ENCODE data around the gene HMCN1.

HMCN1 gene

GRCh38 chr1:185803241-185803640 is 69.0 kb downstream of the HMCN1 start:
- Histone ChIP-seq H3K9me3 (ENCODE audit: control insufficient read depth, insufficient read depth, low read length) (no peaks in the 10 kb centered on the region), H3K4me1 (ENCODE audit: control insufficient read depth, insufficient read depth, low read length) (no peaks in the 10 kb centered on the region; the same call in 1 of the 2 replicates), H3K27ac (ENCODE audit: low read depth, low read length) (no peak overlapping the region), H3K4me3 (ENCODE audit: low read depth, low read length) (no peak overlapping the region), H3K9ac (ENCODE audit: low read depth, low read length) (no peak overlapping the region), H3K27me3 (ENCODE audit: control insufficient read depth, insufficient read depth, low read length) (no peaks in the 10 kb centered on the region), H3K36me3 (ENCODE audit: control insufficient read depth, insufficient read depth, low read length) (no peaks in the 10 kb centered on the region)

GRCh38 chr1:185804206-185804605 is 70.0 kb downstream of the HMCN1 start:
- Histone ChIP-seq H3K9me3 (ENCODE audit: control insufficient read depth, insufficient read depth, low read length) (no peaks in the 10 kb centered on the region), H3K36me3 (ENCODE audit: control insufficient read depth, insufficient read depth, low read length) (no peaks in the 10 kb centered on the region), H3K4me1 (ENCODE audit: control insufficient read depth, insufficient read depth, low read length) (no peaks in the 10 kb centered on the region; the same call in 1 of the 2 replicates), H3K4me3 (ENCODE audit: low read depth, low read length) (no peak overlapping the region), H3K27ac (ENCODE audit: low read depth, low read length) (no peak overlapping the region), H3K9ac (ENCODE audit: low read depth, low read length) (no peak overlapping the region), H3K27me3 (ENCODE audit: control insufficient read depth, insufficient read depth, low read length) (no peaks in the 10 kb centered on the region)

GRCh38 chr1:185804608-185805007 is 70.4 kb downstream of the HMCN1 start:
- Histone ChIP-seq H3K9ac (ENCODE audit: low read depth, low read length) (no peak overlapping the region), H3K27ac (ENCODE audit: low read depth, low read length) (no peak overlapping the region), H3K9me3 (ENCODE audit: control insufficient read depth, insufficient read depth, low read length) (no peaks in the 10 kb centered on the region), H3K36me3 (ENCODE audit: control insufficient read depth, insufficient read depth, low read length) (no peaks in the 10 kb centered on the region), H3K27me3 (ENCODE audit: control insufficient read depth, insufficient read depth, low read length) (no peaks in the 10 kb centered on the region), H3K4me3 (ENCODE audit: low read depth, low read length) (no peak overlapping the region), H3K4me1 (ENCODE audit: control insufficient read depth, insufficient read depth, low read length) (no peaks in the 10 kb centered on the region; the same call in 1 of the 2 replicates)

GRCh38 chr1:185807275-185807674 is 73.1 kb downstream of the HMCN1 start:
- Histone ChIP-seq H3K9me3 (ENCODE audit: control insufficient read depth, insufficient read depth, low read length) (no peaks in the 10 kb centered on the region), H3K27me3 (ENCODE audit: control insufficient read depth, insufficient read depth, low read length) (no peaks in the 10 kb centered on the region), H3K4me3 (ENCODE audit: low read depth, low read length) (no peak overlapping the region), H3K4me1 (ENCODE audit: control insufficient read depth, insufficient read depth, low read length) (peaks cover 12% of the 10 kb centered on the region), H3K27ac (ENCODE audit: low read depth, low read length) (no peak overlapping the region), H3K9ac (ENCODE audit: low read depth, low read length) (no peak overlapping the region), H3K36me3 (ENCODE audit: control insufficient read depth, insufficient read depth, low read length) (no peaks in the 10 kb centered on the region)

- no peaks in the 10 kb centered on the region for H3K9me3 ChIP-seq (ENCODE audit: control insufficient read depth, insufficient read depth, low read length)
- no peak overlapping the region for H3K27ac ChIP-seq (ENCODE audit: low read depth, low read length)
- peaks cover 14% of the 10 kb centered on the region for H3K4me1 ChIP-seq (ENCODE audit: control insufficient read depth, insufficient read depth, low read length)
- no peak overlapping the region for H3K9ac ChIP-seq (ENCODE audit: low read depth, low read length)
- H3K36me3 ChIP-seq (ENCODE audit: control insufficient read depth, insufficient read depth, low read length): no peaks in the 10 kb centered on the region
- no peaks in the 10 kb centered on the region for H3K27me3 ChIP-seq (ENCODE audit: control insufficient read depth, insufficient read depth, low read length)
- H3K4me3 ChIP-seq (ENCODE audit: low read depth, low read length): no peak overlapping the region
Measured at GRCh38 chr1:185808631-185809030, 74.4 kb downstream of the HMCN1 start.

- Histone ChIP-seq H3K27ac (ENCODE audit: low read depth, low read length) (no peak overlapping the region), H3K36me3 (ENCODE audit: control insufficient read depth, insufficient read depth, low read length) (no peaks in the 10 kb centered on the region), H3K27me3 (ENCODE audit: control insufficient read depth, insufficient read depth, low read length) (no peaks in the 10 kb centered on the region), H3K4me1 (ENCODE audit: control insufficient read depth, insufficient read depth, low read length) (peaks cover 16% of the 10 kb centered on the region), H3K9ac (ENCODE audit: low read depth, low read length) (no peak overlapping the region), H3K9me3 (ENCODE audit: control insufficient read depth, insufficient read depth, low read length) (no peaks in the 10 kb centered on the region), H3K4me3 (ENCODE audit: low read depth, low read length) (no peak overlapping the region)
Measured at GRCh38 chr1:185811073-185811709, 77.0 kb downstream of the HMCN1 start.

GRCh38 chr1:185812934-185813333 is 78.7 kb downstream of the HMCN1 start:
- Histone ChIP-seq H3K27ac (ENCODE audit: low read depth, low read length) (no peak overlapping the region), H3K9me3 (ENCODE audit: control insufficient read depth, insufficient read depth, low read length) (no peaks in the 10 kb centered on the region), H3K4me1 (ENCODE audit: control insufficient read depth, insufficient read depth, low read length) (peaks cover 16% of the 10 kb centered on the region), H3K27me3 (ENCODE audit: control insufficient read depth, insufficient read depth, low read length) (no peaks in the 10 kb centered on the region), H3K4me3 (ENCODE audit: low read depth, low read length) (no peak overlapping the region), H3K36me3 (ENCODE audit: control insufficient read depth, insufficient read depth, low read length) (no peaks in the 10 kb centered on the region), H3K9ac (ENCODE audit: low read depth, low read length) (no peak overlapping the region)

- no peak overlapping the region for H3K4me3 ChIP-seq (ENCODE audit: low read depth, low read length)
- H3K27ac ChIP-seq (ENCODE audit: low read depth, low read length): no peak overlapping the region
- H3K4me1 ChIP-seq (ENCODE audit: control insufficient read depth, insufficient read depth, low read length): peaks cover 16% of the 10 kb centered on the region
- H3K27me3 ChIP-seq (ENCODE audit: control insufficient read depth, insufficient read depth, low read length): no peaks in the 10 kb centered on the region
- no peaks in the 10 kb centered on the region for H3K36me3 ChIP-seq (ENCODE audit: control insufficient read depth, insufficient read depth, low read length)
- no peaks in the 10 kb centered on the region for H3K9me3 ChIP-seq (ENCODE audit: control insufficient read depth, insufficient read depth, low read length)
- H3K9ac ChIP-seq (ENCODE audit: low read depth, low read length): no peak overlapping the region
Measured at GRCh38 chr1:185813401-185813979, 79.3 kb downstream of the HMCN1 start.

- Histone ChIP-seq H3K9ac (ENCODE audit: low read depth, low read length) (no peak overlapping the region), H3K4me1 (ENCODE audit: control insufficient read depth, insufficient read depth, low read length) (peaks cover 9% of the 10 kb centered on the region; the same call in 1 of the 2 replicates), H3K36me3 (ENCODE audit: control insufficient read depth, insufficient read depth, low read length) (no peaks in the 10 kb centered on the region), H3K27me3 (ENCODE audit: control insufficient read depth, insufficient read depth, low read length) (no peaks in the 10 kb centered on the region), H3K4me3 (ENCODE audit: low read depth, low read length) (no peak overlapping the region), H3K9me3 (ENCODE audit: control insufficient read depth, insufficient read depth, low read length) (no peaks in the 10 kb centered on the region), H3K27ac (ENCODE audit: low read depth, low read length) (no peak overlapping the region)
Measured at GRCh38 chr1:185816460-185816859, 82.3 kb downstream of the HMCN1 start.

GRCh38 chr1:185819798-185820197 is 85.6 kb downstream of the HMCN1 start:
- Histone ChIP-seq H3K4me1 (ENCODE audit: control insufficient read depth, insufficient read depth, low read length) (no peaks in the 10 kb centered on the region), H3K9me3 (ENCODE audit: control insufficient read depth, insufficient read depth, low read length) (no peaks in the 10 kb centered on the region), H3K9ac (ENCODE audit: low read depth, low read length) (no peak overlapping the region), H3K27me3 (ENCODE audit: control insufficient read depth, insufficient read depth, low read length) (no peaks in the 10 kb centered on the region), H3K4me3 (ENCODE audit: low read depth, low read length) (no peak overlapping the region), H3K36me3 (ENCODE audit: control insufficient read depth, insufficient read depth, low read length) (no peaks in the 10 kb centered on the region), H3K27ac (ENCODE audit: low read depth, low read length) (no peak overlapping the region)

GRCh38 chr1:185821612-185822385 is 87.6 kb downstream of the HMCN1 start:
- Histone ChIP-seq H3K4me1 (ENCODE audit: control insufficient read depth, insufficient read depth, low read length) (no peaks in the 10 kb centered on the region), H3K4me3 (ENCODE audit: low read depth, low read length) (no peak overlapping the region), H3K9ac (ENCODE audit: low read depth, low read length) (no peak overlapping the region), H3K9me3 (ENCODE audit: control insufficient read depth, insufficient read depth, low read length) (no peaks in the 10 kb centered on the region), H3K36me3 (ENCODE audit: control insufficient read depth, insufficient read depth, low read length) (no peaks in the 10 kb centered on the region), H3K27ac (ENCODE audit: low read depth, low read length) (no peak overlapping the region), H3K27me3 (ENCODE audit: control insufficient read depth, insufficient read depth, low read length) (no peaks in the 10 kb centered on the region)

Data from HUES48 (cell line).